Measurements from ENCODE around the gene PARP15. TPM values are rescaled to one million over a fixed set of nuclear protein-coding genes. Genes with fewer than 3 reads are reported as not detected.

PARP15 gene
- total RNA-seq, 1 experiment from 2014 or later: 0.12 TPM

- intact Hi-C loops (cut with micrococcal nuclease): no loop called here
- no peak overlapping the region for H2AFZ ChIP-seq (ENCODE audit: low read depth, low read length, poor library complexity, severe bottlenecking)
- H3K4me1 ChIP-seq (ENCODE audit: control insufficient read depth in 1 of 2, insufficient read depth in 2 of 2, low read length in 2 of 2): no peaks in the 10 kb centered on the region
- BruUV-seq (replicated peaks): no TSS peak
- ATAC-seq: no peak
- no peaks in the 10 kb centered on the region for H3K9me3 ChIP-seq (ENCODE audit: control insufficient read depth in 1 of 2, insufficient read depth in 1 of 2, low read depth in 1 of 2, low read length in 2 of 2)
- ChIA-PET CTCF (no interaction called here), POLR2A (no interaction called here), RAD21 (ENCODE audit: low non-redundant PET in 1 of 2, low total read pairs in 2 of 2, uncharacterized antibody in 2 of 2, unreplicated experiment in 2 of 2) (no interaction called here)
- H3K4me3 ChIP-seq (replicated peaks in 1 of 2; ENCODE audit: low read depth in 1 of 2, low read length in 2 of 2): no peak overlapping the region
- no peaks in the 10 kb centered on the region for H3K9me2 ChIP-seq (ENCODE audit: insufficient read depth)
- TF ChIP-seq ATF3 (IDR thresholded peaks at IDR 0.05): no peak
- TF ChIP-seq POLR2AphosphoS5 (IDR thresholded peaks at IDR 0.05; ENCODE audit: low read depth, low read length): no peak
- TF ChIP-seq YY1 (IDR thresholded peaks at IDR 0.05; ENCODE audit: extremely low read depth, insufficient replicate concordance, low read depth, low read length): no peak
- TF ChIP-seq FOSL1 (IDR thresholded peaks at IDR 0.05; ENCODE audit: low read depth): no peak
- TF ChIP-seq REST (IDR thresholded peaks at IDR 0.05; ENCODE audit: low read depth): no peak
- TF ChIP-seq ZFX (IDR thresholded peaks at IDR 0.05): no peak
- TF ChIP-seq JUND (IDR thresholded peaks at IDR 0.05): no peak
- TF ChIP-seq SIN3A (IDR thresholded peaks at IDR 0.05; ENCODE audit: low read depth): no peak
- TF ChIP-seq EGR1 (IDR thresholded peaks at IDR 0.05; ENCODE audit: low read depth): no peak
- no peak for TF ChIP-seq ELF1 (IDR thresholded peaks at IDR 0.05; ENCODE audit: borderline replicate concordance, low read depth)
- TF ChIP-seq ZNF274 (IDR thresholded peaks at IDR 0.05; ENCODE audit: low read depth, low read length): no peak
- TF ChIP-seq CTCF (IDR thresholded peaks at IDR 0.05 in 2 of 3, conservative IDR thresholded peaks at IDR 0.05 in 1 of 3; ENCODE audit: borderline replicate concordance in 1 of 3, insufficient read depth in 1 of 3, low read depth in 2 of 3, low read length in 2 of 3): no peak
- no peak for TF ChIP-seq SRF (IDR thresholded peaks at IDR 0.05; ENCODE audit: low read depth)
- no peak for TF ChIP-seq TCF7L2 (IDR thresholded peaks at IDR 0.05; ENCODE audit: borderline replicate concordance, extremely low read depth, insufficient read depth, insufficient read length)
- no peak for DNase-seq (ENCODE audit: low read depth, low spot score)
- H3K27me3 ChIP-seq (ENCODE audit: insufficient read depth, low read length): no peaks in the 10 kb centered on the region
- no peaks in the 10 kb centered on the region for H3K36me3 ChIP-seq (ENCODE audit: control insufficient read depth in 1 of 2, insufficient read depth in 2 of 2, low read length in 2 of 2)
- no peak overlapping the region for H3K4me2 ChIP-seq (ENCODE audit: low read length)
- H3K27ac ChIP-seq (ENCODE audit: low read depth, low read length): no peak overlapping the region
- H3K9ac ChIP-seq (ENCODE audit: low read length): no peak overlapping the region
- H4K20me1 ChIP-seq (ENCODE audit: insufficient read depth): no peaks in the 10 kb centered on the region
- no peaks in the 10 kb centered on the region for H3K79me2 ChIP-seq (ENCODE audit: insufficient read depth, low read length)
Observed at GRCh38 chr3:122642935-122643334, 65.5 kb downstream of the PARP15 start.
